HG03469 (cell line): ENCODE data around the gene LRRC37A3.
"Not testable (repeated sequence)": the region's sequence is repeated elsewhere in the genome, so short reads cannot be mapped to it uniquely, and the experiment has no call there.

Experiments used
- ATAC-seq: cut with Tn5 transposase; IDR thresholded peaks from one replicate; pipeline ENCODE4 v1.9.1; 2021; ENCODE audit warnings: mild to moderate bottlenecking, moderate library complexity, moderate number of reproducible peaks; ENCODE audit not compliant: unreplicated experiment

Gene LRRC37A3

GRCh38 chr17:64837018-64837761 lies 82.1 kb downstream of the LRRC37A3 start:
- ATAC-seq, result peak; percentile 75

GRCh38 chr17:64836623-64837017 lies 82.7 kb downstream of the LRRC37A3 start:
- ATAC-seq, result peak; percentile 10

- not testable (repeated sequence) for ATAC-seq
Observed at GRCh38 chr17:64834060-64834459, 85.2 kb downstream of the LRRC37A3 start.

- not testable (repeated sequence) for ATAC-seq
Observed at GRCh38 chr17:64830631-64831040, 88.6 kb downstream of the LRRC37A3 start.

GRCh38 chr17:64829824-64830630 lies 89.3 kb downstream of the LRRC37A3 start:
- not testable (repeated sequence) for ATAC-seq

- ATAC-seq, result not testable (repeated sequence)
Observed at GRCh38 chr17:64829068-64829467, 90.2 kb downstream of the LRRC37A3 start.

- ATAC-seq, result not testable (repeated sequence)
Observed at GRCh38 chr17:64818904-64819303, 100.4 kb downstream of the LRRC37A3 start.

- not testable (repeated sequence) for ATAC-seq
Observed at GRCh38 chr17:64815833-64816198, 103.5 kb downstream of the LRRC37A3 start.

GRCh38 chr17:64814993-64815832 lies 104.1 kb downstream of the LRRC37A3 start:
- ATAC-seq, result not testable (repeated sequence)

GRCh38 chr17:64808178-64808977 lies 110.9 kb downstream of the LRRC37A3 start:
- ATAC-seq, result peak; percentile 76
